NCI-H69 (cell line): Measurements from ENCODE around the gene LOC128125822.

Source experiments
- DNase-seq: peaks from one replicate; lab custom pipeline; 2025; lab: John Stamatoyannopoulos, UW

The LOC128125822 gene

GRCh38 chr6:63556369-63556768 is 15.9 kb upstream of the LOC128125822 start:
- DNase-seq = no peak

DNA sequence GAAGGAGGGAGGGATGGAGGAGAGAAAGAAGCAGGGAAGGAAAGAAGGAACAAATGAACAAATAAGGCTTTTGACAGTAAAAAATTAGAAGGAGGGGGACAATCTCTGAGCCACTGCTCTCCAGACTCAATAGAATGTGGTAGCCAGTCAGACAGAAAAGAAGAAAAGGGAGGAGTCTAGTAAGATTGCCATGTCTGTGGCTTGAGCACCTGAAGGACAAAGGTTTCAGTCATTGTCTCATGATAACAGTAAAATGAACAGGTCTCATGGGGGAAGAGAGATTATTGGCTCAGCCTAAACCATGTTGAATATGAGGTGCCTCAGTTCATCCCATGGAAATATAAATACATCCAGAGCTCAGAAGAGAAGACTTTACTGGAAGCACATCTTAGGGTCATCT is 14.0 kb upstream of the LOC128125822 start:
- no peak for DNase-seq

DNA sequence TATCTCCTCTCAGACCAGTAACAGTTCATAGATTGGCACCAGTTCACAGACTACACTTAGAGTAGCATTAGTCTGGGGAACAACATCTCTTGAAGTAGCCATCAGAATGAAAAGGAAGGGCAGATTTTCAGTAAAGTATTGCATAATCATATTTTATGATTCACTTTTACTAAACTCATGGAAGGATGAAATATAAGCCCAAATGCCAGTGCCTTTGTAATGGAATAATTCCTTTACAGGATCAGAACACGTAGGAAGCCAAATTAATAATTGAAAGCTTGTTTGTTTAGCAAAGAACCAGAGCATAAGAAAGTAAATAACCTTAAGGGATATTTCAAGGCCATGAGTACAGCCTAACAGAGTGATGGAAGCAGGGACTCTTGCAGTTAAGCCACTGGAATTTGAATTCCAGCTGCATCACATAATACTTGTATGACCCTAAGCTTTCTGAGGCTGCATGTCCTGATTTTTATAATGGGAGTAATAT is 11.4 kb upstream of the LOC128125822 start:
- no peak for DNase-seq

- DNase-seq = no peak
These were observed 11.0 kb upstream of the LOC128125822 start for GRCh38 chr6:63561288-63561687.

GRCh38 chr6:63563235-63563634 is 9.0 kb upstream of the LOC128125822 start:
- no peak for DNase-seq

- DNase-seq = peak; percentile 16
These were observed 7.1 kb upstream of the LOC128125822 start for GRCh38 chr6:63565058-63565726.

GRCh38 chr6:63565727-63566596 is 6.3 kb upstream of the LOC128125822 start:
- no peak for DNase-seq

GRCh38 chr6:63567966-63568365 is 4.3 kb upstream of the LOC128125822 start:
- no peak for DNase-seq

GRCh38 chr6:63571361-63572043 is 778 bp upstream of the LOC128125822 start:
- DNase-seq = peak; percentile 88

- peak; percentile 63 for DNase-seq
These were observed 431 bp downstream of the LOC128125822 start for GRCh38 chr6:63572747-63573075.

DNA sequence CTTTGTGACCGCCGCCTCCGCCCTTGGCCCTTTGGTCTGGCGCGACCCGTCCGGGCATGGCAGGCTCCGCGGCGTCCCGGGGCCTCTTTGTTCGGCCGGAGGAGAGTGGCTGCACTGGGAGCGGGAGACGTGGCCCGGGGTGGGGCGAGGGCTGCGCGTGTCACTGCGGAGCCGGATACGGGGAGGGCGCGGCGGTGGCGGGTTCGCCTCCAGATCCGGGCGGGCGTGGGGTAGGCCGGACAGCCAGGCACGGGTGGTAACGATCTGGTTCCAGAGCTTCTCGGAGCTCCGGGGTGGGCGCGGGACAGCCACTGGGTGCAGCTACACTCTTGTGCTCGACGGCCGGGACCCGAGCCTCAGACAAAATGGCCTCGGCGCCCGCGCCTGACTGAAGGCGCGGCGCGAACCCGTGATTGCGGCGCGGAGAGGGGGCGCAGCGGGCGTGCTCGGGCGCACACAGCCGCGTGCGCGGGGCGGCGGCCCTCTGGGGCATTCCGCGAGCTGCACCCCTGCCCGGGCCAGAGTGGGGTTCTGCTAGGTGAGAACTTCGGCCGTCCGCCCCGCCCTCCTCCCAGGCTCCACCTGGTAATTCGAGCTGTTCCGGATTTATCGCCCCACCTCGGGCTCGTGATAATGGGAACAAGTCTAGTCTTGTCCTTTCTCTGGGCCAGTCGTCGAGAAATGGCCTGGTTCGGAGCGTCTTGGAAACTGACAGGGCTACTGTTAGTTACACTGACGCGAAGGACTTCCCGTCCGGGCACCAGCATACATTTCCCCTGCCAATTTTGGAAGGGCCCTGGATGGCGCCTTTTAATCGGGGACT is 1.0 kb downstream of the LOC128125822 start:
- peak; percentile 93 for DNase-seq

GRCh38 chr6:63573899-63574553 is 1.7 kb downstream of the LOC128125822 start:
- DNase-seq = peak; percentile 86

DNA sequence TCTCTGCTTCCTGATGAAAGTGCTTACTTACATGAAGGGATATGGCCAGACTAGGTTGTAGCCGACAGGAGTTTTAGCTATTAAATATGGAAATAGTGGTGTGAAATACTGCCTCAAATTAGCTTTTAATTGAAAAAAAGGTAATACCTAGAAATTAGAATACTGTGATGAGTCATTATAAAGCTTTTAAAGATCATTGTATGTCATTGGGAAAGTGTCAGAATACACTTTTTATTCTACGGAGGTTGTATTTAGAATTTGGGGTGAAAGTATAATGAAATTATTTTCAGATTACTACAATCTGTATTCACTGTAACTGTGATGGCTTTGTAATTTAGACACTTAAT is 2.2 kb downstream of the LOC128125822 start:
- DNase-seq = no peak

DNA sequence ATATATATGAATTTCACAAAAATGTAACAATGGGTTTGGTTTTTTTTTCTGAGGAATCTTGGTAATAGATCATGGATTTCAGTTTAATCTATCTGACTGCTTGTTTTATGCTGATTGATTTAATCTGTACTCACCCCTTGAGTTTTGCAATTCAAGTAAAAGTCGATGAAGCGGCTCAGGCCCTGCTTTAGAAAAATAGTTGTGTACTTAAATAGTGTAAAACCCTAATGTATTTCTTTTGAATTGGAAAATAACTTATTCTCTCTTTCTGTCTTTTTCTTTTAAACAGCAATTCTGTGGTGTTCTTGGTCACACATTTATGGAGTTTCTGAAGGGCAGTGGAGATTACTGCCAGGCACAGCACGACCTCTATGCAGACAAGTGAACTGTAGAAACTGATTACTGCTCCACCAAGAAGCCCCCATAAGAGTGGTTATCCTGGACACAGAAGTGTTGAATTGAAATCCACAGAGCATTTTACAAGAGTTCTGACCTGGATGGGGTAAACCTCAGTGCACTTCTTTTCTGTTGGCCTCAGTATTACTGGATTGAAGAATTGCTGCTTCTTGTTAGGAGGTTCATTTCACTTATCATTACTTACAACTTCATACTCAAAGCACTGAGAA is 4.0 kb downstream of the LOC128125822 start:
- no peak for DNase-seq

DNA sequence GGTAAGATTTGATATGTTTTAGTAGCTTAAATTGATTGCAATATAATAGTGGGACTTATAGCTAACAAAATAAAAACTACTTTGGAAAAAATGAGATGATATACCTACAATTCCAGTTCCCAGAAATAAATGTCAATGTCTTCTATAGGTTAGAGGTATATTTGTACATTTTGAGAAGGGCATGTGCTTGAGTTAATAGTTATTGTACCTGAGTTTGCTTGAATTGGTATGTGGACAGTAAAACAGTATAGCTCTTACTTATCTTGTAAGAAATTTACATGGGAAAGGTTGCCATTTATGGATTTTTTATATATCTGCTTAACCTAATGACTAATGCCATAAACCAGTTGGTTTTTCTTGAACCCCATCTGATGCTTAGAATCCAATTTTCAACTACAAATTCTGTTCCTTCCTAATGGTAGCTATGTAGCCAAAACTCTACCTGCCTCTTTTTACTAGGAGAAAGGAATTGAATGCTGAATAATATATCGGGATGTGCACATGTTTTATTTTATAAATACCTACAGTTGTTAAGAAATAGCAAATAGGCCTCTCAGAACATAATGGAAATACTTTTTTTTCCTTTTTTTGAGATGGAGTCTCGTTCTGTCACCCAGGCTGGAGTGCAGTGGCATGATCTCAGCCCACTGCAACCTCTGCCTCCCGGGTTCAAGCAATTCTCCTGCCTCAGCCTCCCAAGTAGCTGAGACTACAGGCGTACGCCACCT is 4.9 kb downstream of the LOC128125822 start:
- DNase-seq = no peak

- DNase-seq = no peak
These were observed 6.5 kb downstream of the LOC128125822 start for GRCh38 chr6:63578757-63579156.

DNA sequence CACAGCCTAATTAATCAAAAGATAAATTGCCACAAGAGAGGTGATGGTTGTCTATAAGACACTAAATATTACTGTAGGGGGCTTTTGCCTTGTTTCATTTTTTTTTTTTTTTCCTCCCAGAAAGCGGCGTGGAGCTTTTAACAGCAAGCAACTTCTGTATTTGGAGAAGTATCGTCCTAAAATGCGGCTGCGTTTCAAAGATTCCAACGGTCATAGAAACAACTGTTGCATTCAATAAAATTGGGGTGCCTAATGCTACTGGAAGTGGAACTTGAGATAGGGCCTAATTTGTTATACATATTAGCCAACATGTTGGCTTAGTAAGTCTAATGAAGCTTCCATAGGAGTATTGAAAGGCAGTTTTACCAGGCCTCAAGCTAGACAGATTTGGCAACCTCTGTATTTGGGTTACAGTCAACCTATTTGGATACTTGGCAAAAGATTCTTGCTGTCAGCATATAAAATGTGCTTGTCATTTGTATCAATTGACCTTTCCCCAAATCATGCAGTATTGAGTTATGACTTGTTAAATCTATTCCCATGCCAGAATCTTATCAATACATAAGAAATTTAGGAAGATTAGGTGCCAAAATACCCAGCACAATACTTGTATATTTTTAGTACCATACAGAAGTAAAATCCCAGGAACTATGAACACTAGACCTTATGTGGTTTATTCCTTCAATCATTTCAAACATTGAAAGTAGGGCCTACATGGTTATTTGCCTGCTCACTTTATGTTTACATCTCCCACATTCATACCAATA is 7.8 kb downstream of the LOC128125822 start:
- DNase-seq = no peak

- DNase-seq = no peak
These were observed 8.4 kb downstream of the LOC128125822 start for GRCh38 chr6:63580704-63580961.

GRCh38 chr6:63581355-63582013 is 9.2 kb downstream of the LOC128125822 start:
- DNase-seq = no peak
